GM23338 (cell line): ENCODE results near the gene HHAT. TPM values are rescaled to one million over a fixed set of nuclear protein-coding genes. Genes with fewer than 3 reads are reported as not detected.

ENCODE experiments used
- ATAC-seq: fragments of 200-7000 bp; cut with Tn5 transposase; 3 replicates; pipeline ENCODE4 v1.9.1; 2020
- DNase-seq: peaks from one replicate; pipeline ENCODE4 v3.0.0-alpha.2; 2015; ENCODE audit warnings: low spot score
- H2AFZ ChIP-seq: fragments of 200-600 bp; sonication (generic); 2 replicates; pipeline ENCODE4 v1.8.0; 2016; ENCODE audit warnings: antibody characterized with exemption, mild to moderate bottlenecking, moderate library complexity
- H3F3A ChIP-seq: fragments of 200-600 bp; sonication (generic); replicated peaks from 2 replicates; pipeline ENCODE4 v1.8.0; 2017; ENCODE audit warnings: antibody characterized with exemption, mixed run types, low read depth
- H3K27ac ChIP-seq: fragments of 200-600 bp; sonication (generic); 2 replicates; pipeline ENCODE4 v1.6.1; 2016; ENCODE audit warnings: low read depth
- H3K27me3 ChIP-seq: fragments of 200-600 bp; sonication (generic); 2 replicates; pipeline ENCODE4 v1.8.0; 2016; ENCODE audit warnings: mild to moderate bottlenecking, mixed run types, moderate library complexity; ENCODE audit not compliant: insufficient read depth
- H3K36me3 ChIP-seq: fragments of 200-600 bp; sonication (generic); 2 replicates; pipeline ENCODE4 v1.8.0; 2016; ENCODE audit warnings: mild to moderate bottlenecking; ENCODE audit not compliant: insufficient read depth
- H3K4me1 ChIP-seq: fragments of 200-600 bp; sonication (generic); 2 replicates; pipeline ENCODE4 v1.8.0; 2016; ENCODE audit warnings: mild to moderate bottlenecking, moderate library complexity; ENCODE audit not compliant: insufficient read depth
- H3K4me2 ChIP-seq: fragments of 200-600 bp; sonication (generic); 2 replicates; pipeline ENCODE4 v1.7.1; 2017; ENCODE audit warnings: mixed run types
- H3K4me3 ChIP-seq: fragments of 200-600 bp; sonication (generic); 2 replicates; pipeline ENCODE4 v1.6.1; 2016; ENCODE audit warnings: mixed run types
- H3K79me2 ChIP-seq: fragments of 200-600 bp; sonication (generic); replicated peaks from 2 replicates; pipeline ENCODE4 v1.8.0; 2017; ENCODE audit warnings: mild to moderate bottlenecking; ENCODE audit not compliant: insufficient read depth
- H3K9me2 ChIP-seq: fragments of 200-600 bp; sonication (generic); 2 replicates; pipeline ENCODE4 v1.8.0; 2017; ENCODE audit not compliant: insufficient read depth
- H4K20me1 ChIP-seq: fragments of 200-600 bp; sonication (generic); replicated peaks from 2 replicates; pipeline ENCODE4 v1.8.0; 2017; ENCODE audit warnings: mild to moderate bottlenecking; ENCODE audit not compliant: insufficient read depth
- H3K27ac Mint-ChIP-seq: 2 replicates; pipeline ENCODE4 v1.8.0; 2020; ENCODE audit warnings: inconsistent platforms, mild to moderate bottlenecking, moderate library complexity, mixed read lengths
- H3K27me3 Mint-ChIP-seq: 3 replicates; pipeline ENCODE4 v1.8.0; 2022; ENCODE audit warnings: low read depth, mild to moderate bottlenecking, moderate library complexity, mixed read lengths, inconsistent platforms; ENCODE audit not compliant: insufficient read depth, poor library complexity
- H3K36me3 Mint-ChIP-seq: 3 replicates; pipeline ENCODE4 v1.8.0; 2021; ENCODE audit warnings: low read depth, mild to moderate bottlenecking, inconsistent platforms, moderate library complexity, mixed read lengths
- H3K4me1 Mint-ChIP-seq: 3 replicates; pipeline ENCODE4 v1.8.0; 2020; ENCODE audit warnings: mild to moderate bottlenecking, inconsistent platforms, mixed read lengths
- H3K4me3 Mint-ChIP-seq: 3 replicates; pipeline ENCODE4 v1.8.0; 2021; ENCODE audit warnings: moderate library complexity, mild to moderate bottlenecking, inconsistent platforms, mixed read lengths
- H3K9me3 Mint-ChIP-seq: 3 replicates; pipeline ENCODE4 v1.8.0; 2020; ENCODE audit warnings: moderate library complexity, mild to moderate bottlenecking, inconsistent platforms, mixed read lengths
- CREB1 ChIP-seq: fragments of 250-450 bp; sonication (Bioruptor Pico); IDR thresholded peaks from 2 replicates; pipeline ENCODE4 v1.5.0; 2020; ENCODE audit warnings: low read depth, mild to moderate bottlenecking, moderate library complexity
- ETS1 ChIP-seq: IDR thresholded peaks from 2 replicates; pipeline ENCODE4 v1.6.1; 2016; ENCODE audit warnings: antibody characterized with exemption
- NANOG ChIP-seq: IDR thresholded peaks from 2 replicates; pipeline ENCODE4 v1.6.1; 2016; ENCODE audit warnings: antibody characterized with exemption, borderline replicate concordance
- POLR2AphosphoS5 ChIP-seq: IDR thresholded peaks from 2 replicates; pipeline ENCODE4 v1.6.1; 2016; ENCODE audit warnings: antibody characterized with exemption, low read depth
- REST ChIP-seq: IDR thresholded peaks from one replicate; pipeline ENCODE4 v1.6.1; 2018; ENCODE audit warnings: antibody characterized with exemption; ENCODE audit not compliant: unreplicated experiment
- STAT1 ChIP-seq: IDR thresholded peaks from one replicate; pipeline ENCODE4 v1.6.1; 2016; ENCODE audit warnings: antibody characterized with exemption; ENCODE audit not compliant: unreplicated experiment
- ZNF114 ChIP-seq: fragments of 250-450 bp; sonication (Bioruptor Pico); IDR thresholded peaks from 2 replicates; pipeline ENCODE4 v1.5.0; 2020; ENCODE audit warnings: mild to moderate bottlenecking, moderate library complexity
- polyA plus RNA-seq: library from polyadenylated mRNA; unstranded; fragments of >200 nt; fragmentation: Nextera tagmentation; extraction: Ambion mirVana; gene quantifications from 2 replicates; pipeline ENCODE4 v1.2.1, GENCODE V29; 2016
- total RNA-seq: library from RNA; depleted of rRNA; stranded (reverse); fragments of >200 nt; shearing (Covaris generic); gene quantifications from 2 replicates; pipeline ENCODE4 v1.2.3, GENCODE V29; 2014

The HHAT gene
- total and polyA plus RNA-seq, 2 experiments from 2014 or later: 0.11 to 0.66 TPM

GRCh38 chr1:210596641-210597040, 267.9 kb downstream of the HHAT start (continued):
- TF ChIP-seq REST: no peak

- Histone ChIP-seq H3K4me2 (no peak overlapping the region), H3F3A (no peaks in the 10 kb centered on the region), H3K79me2 (no peaks in the 10 kb centered on the region), H3K27ac (no peak overlapping the region), H3K4me3 (no peak overlapping the region), H4K20me1 (no peaks in the 10 kb centered on the region), H3K27me3 (no peaks in the 10 kb centered on the region), H3K9me2 (no peaks in the 10 kb centered on the region), H3K4me1 (no peaks in the 10 kb centered on the region), H3K36me3 (no peaks in the 10 kb centered on the region), H2AFZ (no peak overlapping the region)
- H3K27me3 Mint-ChIP-seq: peaks cover 2% of the 10 kb centered on the region
- H3K9me3 Mint-ChIP-seq: no peaks in the 10 kb centered on the region
- peak overlapping the region; percentile 28; the same call in 1 of the 2 replicates for H3K27ac Mint-ChIP-seq
- ATAC-seq (peak; percentile 44; the same call in 1 of the 3 replicates), DNase-seq (no peak)
- H3K4me3 Mint-ChIP-seq: no peak overlapping the region
- no peaks in the 10 kb centered on the region for H3K4me1 Mint-ChIP-seq
- TF ChIP-seq NANOG (no peak), CREB1 (no peak), ZNF114 (CRISPR knock-in tag) (no peak), REST (no peak), POLR2AphosphoS5 (no peak), ETS1 (no peak), STAT1 (no peak)
- H3K36me3 Mint-ChIP-seq: no peaks in the 10 kb centered on the region
These were observed 268.9 kb downstream of the HHAT start for GRCh38 chr1:210597555-210598134.
